GM23338 (cell line): ENCODE measurements around the gene ANTXR1. TPM values are rescaled to one million over a fixed set of nuclear protein-coding genes. Genes with fewer than 3 reads are reported as not detected.

Source experiments
- ATAC-seq: fragments of 200-7000 bp; cut with Tn5 transposase; 3 replicates; pipeline ENCODE4 v1.9.1; 2020
- DNase-seq: peaks from one replicate; pipeline ENCODE4 v3.0.0-alpha.2; 2015; ENCODE audit warnings: low spot score
- H2AFZ ChIP-seq: fragments of 200-600 bp; sonication (generic); 2 replicates; pipeline ENCODE4 v1.8.0; 2016; ENCODE audit warnings: antibody characterized with exemption, mild to moderate bottlenecking, moderate library complexity
- H3F3A ChIP-seq: fragments of 200-600 bp; sonication (generic); replicated peaks from 2 replicates; pipeline ENCODE4 v1.8.0; 2017; ENCODE audit warnings: antibody characterized with exemption, mixed run types, low read depth
- H3K27ac ChIP-seq: fragments of 200-600 bp; sonication (generic); 2 replicates; pipeline ENCODE4 v1.6.1; 2016; ENCODE audit warnings: low read depth
- H3K27me3 ChIP-seq: fragments of 200-600 bp; sonication (generic); 2 replicates; pipeline ENCODE4 v1.8.0; 2016; ENCODE audit warnings: mild to moderate bottlenecking, mixed run types, moderate library complexity; ENCODE audit not compliant: insufficient read depth
- H3K36me3 ChIP-seq: fragments of 200-600 bp; sonication (generic); 2 replicates; pipeline ENCODE4 v1.8.0; 2016; ENCODE audit warnings: mild to moderate bottlenecking; ENCODE audit not compliant: insufficient read depth
- H3K4me1 ChIP-seq: fragments of 200-600 bp; sonication (generic); 2 replicates; pipeline ENCODE4 v1.8.0; 2016; ENCODE audit warnings: mild to moderate bottlenecking, moderate library complexity; ENCODE audit not compliant: insufficient read depth
- H3K4me2 ChIP-seq: fragments of 200-600 bp; sonication (generic); 2 replicates; pipeline ENCODE4 v1.7.1; 2017; ENCODE audit warnings: mixed run types
- H3K4me3 ChIP-seq: fragments of 200-600 bp; sonication (generic); 2 replicates; pipeline ENCODE4 v1.6.1; 2016; ENCODE audit warnings: mixed run types
- H3K79me2 ChIP-seq: fragments of 200-600 bp; sonication (generic); replicated peaks from 2 replicates; pipeline ENCODE4 v1.8.0; 2017; ENCODE audit warnings: mild to moderate bottlenecking; ENCODE audit not compliant: insufficient read depth
- H3K9me2 ChIP-seq: fragments of 200-600 bp; sonication (generic); 2 replicates; pipeline ENCODE4 v1.8.0; 2017; ENCODE audit not compliant: insufficient read depth
- H4K20me1 ChIP-seq: fragments of 200-600 bp; sonication (generic); replicated peaks from 2 replicates; pipeline ENCODE4 v1.8.0; 2017; ENCODE audit warnings: mild to moderate bottlenecking; ENCODE audit not compliant: insufficient read depth
- H3K27ac Mint-ChIP-seq: 2 replicates; pipeline ENCODE4 v1.8.0; 2020; ENCODE audit warnings: inconsistent platforms, mild to moderate bottlenecking, moderate library complexity, mixed read lengths
- H3K27me3 Mint-ChIP-seq: 3 replicates; pipeline ENCODE4 v1.8.0; 2022; ENCODE audit warnings: low read depth, mild to moderate bottlenecking, moderate library complexity, mixed read lengths, inconsistent platforms; ENCODE audit not compliant: insufficient read depth, poor library complexity
- H3K36me3 Mint-ChIP-seq: 3 replicates; pipeline ENCODE4 v1.8.0; 2021; ENCODE audit warnings: low read depth, mild to moderate bottlenecking, inconsistent platforms, moderate library complexity, mixed read lengths
- H3K4me1 Mint-ChIP-seq: 3 replicates; pipeline ENCODE4 v1.8.0; 2020; ENCODE audit warnings: mild to moderate bottlenecking, inconsistent platforms, mixed read lengths
- H3K4me3 Mint-ChIP-seq: 3 replicates; pipeline ENCODE4 v1.8.0; 2021; ENCODE audit warnings: moderate library complexity, mild to moderate bottlenecking, inconsistent platforms, mixed read lengths
- H3K9me3 Mint-ChIP-seq: 3 replicates; pipeline ENCODE4 v1.8.0; 2020; ENCODE audit warnings: moderate library complexity, mild to moderate bottlenecking, inconsistent platforms, mixed read lengths
- CTCF ChIP-seq, 2 experiments: fragments of 200-600 bp in 1 of 2; sonication (generic) in 1 of 2; conservative IDR thresholded peaks; 2 replicates each; pipeline versions ENCODE4 v1.5.1 to v1.6.1; 2016 to 2017; ENCODE audit warnings: antibody characterized with exemption in 2 of 2, low read depth in 2 of 2, mild to moderate bottlenecking in 2 of 2, moderate library complexity in 1 of 2
- EZH2 ChIP-seq: fragments of 200-600 bp; sonication (generic); IDR thresholded peaks from one replicate; pipeline ENCODE4 v1.8.0; 2017; ENCODE audit warnings: antibody characterized with exemption, mild to moderate bottlenecking, low read depth; ENCODE audit not compliant: unreplicated experiment
- JUNB ChIP-seq: IDR thresholded peaks from one replicate; pipeline ENCODE4 v1.6.1; 2016; ENCODE audit warnings: antibody characterized with exemption; ENCODE audit not compliant: unreplicated experiment
- NANOG ChIP-seq: IDR thresholded peaks from 2 replicates; pipeline ENCODE4 v1.6.1; 2016; ENCODE audit warnings: antibody characterized with exemption, borderline replicate concordance
- ZNF462 ChIP-seq: fragments of 250-450 bp; sonication (Bioruptor Pico); IDR thresholded peaks from 2 replicates; pipeline ENCODE4 v1.5.0; 2020; ENCODE audit warnings: mild to moderate bottlenecking, moderate library complexity
- polyA plus RNA-seq: library from polyadenylated mRNA; unstranded; fragments of >200 nt; fragmentation: Nextera tagmentation; extraction: Ambion mirVana; gene quantifications from 2 replicates; pipeline ENCODE4 v1.2.1, GENCODE V29; 2016
- total RNA-seq: library from RNA; depleted of rRNA; stranded (reverse); fragments of >200 nt; shearing (Covaris generic); gene quantifications from 2 replicates; pipeline ENCODE4 v1.2.3, GENCODE V29; 2014

ANTXR1 gene
- total and polyA plus RNA-seq, 2 experiments from 2014 or later = 16.1 to 23.1 TPM

- no peak for TF ChIP-seq ZNF462 (CRISPR knock-in tag)
- TF ChIP-seq JUNB = no peak
- TF ChIP-seq EZH2 = no peak
- TF ChIP-seq CTCF (conservative IDR thresholded peaks at IDR 0.05; ENCODE audit: low read depth in 2 of 2) = no peak
Measured at GRCh38 chr2:69131983-69132675, 119.2 kb downstream of the ANTXR1 start (continued).

- Histone ChIP-seq H3K4me3 (no peak overlapping the region), H3F3A (no peaks in the 10 kb centered on the region), H3K4me1 (no peaks in the 10 kb centered on the region), H3K79me2 (no peaks in the 10 kb centered on the region), H2AFZ (no peak overlapping the region), H3K9me2 (no peaks in the 10 kb centered on the region), H3K4me2 (no peak overlapping the region), H3K36me3 (no peaks in the 10 kb centered on the region; the same call in 1 of the 2 replicates), H4K20me1 (no peaks in the 10 kb centered on the region), H3K27me3 (no peaks in the 10 kb centered on the region), H3K27ac (no peak overlapping the region)
- DNase-seq = no peak
- no peak overlapping the region for H3K4me3 Mint-ChIP-seq
- no peaks in the 10 kb centered on the region; the same call in 2 of the 3 replicates for H3K36me3 Mint-ChIP-seq
- no peaks in the 10 kb centered on the region for H3K9me3 Mint-ChIP-seq
- peaks cover 1% of the 10 kb centered on the region; the same call in 2 of the 3 replicates for H3K4me1 Mint-ChIP-seq
- ATAC-seq = no peak
- no peak overlapping the region for H3K27ac Mint-ChIP-seq
- no peaks in the 10 kb centered on the region for H3K27me3 Mint-ChIP-seq
- no peak for TF ChIP-seq ZNF462 (CRISPR knock-in tag)
- no peak for TF ChIP-seq NANOG
Measured at GRCh38 chr2:69132960-69133590, 120.1 kb downstream of the ANTXR1 start.
